Uterus (tissue), 4 donors: Measurements from ENCODE around the gene TMEM74B. TPM values are rescaled to one million over a fixed set of nuclear protein-coding genes. Genes with fewer than 3 reads are reported as not detected.

Source experiments
- DNase-seq, 2 donors: peaks; one replicate each; pipeline ENCODE4 v3.0.0-alpha.2; 2019 to 2020
- H3K27ac ChIP-seq, 2 donors: fragments of 200-600 bp; sonication (generic); 1 replicate in 1 of 2; 2 replicates in 1 of 2; pipeline ENCODE4 v1.5.1; 2016 to 2018
- H3K27me3 ChIP-seq, 2 donors: fragments of 200-600 bp; sonication (generic); one replicate each; pipeline ENCODE4 v1.5.1; 2018 to 2019; ENCODE audit warnings: control low read depth in 1 of 2
- H3K36me3 ChIP-seq, 2 donors: fragments of 200-600 bp; sonication (generic); one replicate each; pipeline ENCODE4 v1.5.1; 2019; ENCODE audit warnings: control low read depth in 1 of 2
- H3K4me1 ChIP-seq, 2 donors: fragments of 200-600 bp; sonication (generic); one replicate each; pipeline ENCODE4 v1.5.1; 2018 to 2019; ENCODE audit warnings: control low read depth in 1 of 2
- H3K4me3 ChIP-seq, 2 donors: fragments of 200-600 bp; sonication (generic); 1 replicate in 1 of 2; 2 replicates in 1 of 2; pipeline ENCODE4 v1.5.1; 2018 to 2019; ENCODE audit warnings: mild to moderate bottlenecking in 1 of 2
- H3K9me3 ChIP-seq, 2 donors: fragments of 200-600 bp; sonication (generic); one replicate each; pipeline ENCODE4 v1.5.1; 2019; ENCODE audit warnings: control low read depth in 1 of 2
- CTCF ChIP-seq, 4 experiments: fragments of 200-600 bp in 2 of 4; fragments of 450-650 bp in 2 of 4; sonication (generic) in 2 of 4; IDR thresholded peaks; one replicate each; pipeline ENCODE4 v1.5.1; 2016 to 2019; ENCODE audit warnings: antibody characterized with exemption in 4 of 4, mild to moderate bottlenecking in 2 of 4, moderate library complexity in 1 of 4
- POLR2A ChIP-seq, 2 donors: fragments of 450-650 bp; IDR thresholded peaks; one replicate each; pipeline ENCODE4 v1.6.1; 2016; ENCODE audit warnings: antibody characterized with exemption in 2 of 2, mild to moderate bottlenecking in 1 of 2, moderate library complexity in 1 of 2
- intact Hi-C: fragments of 100-400 bp; cut with DNase I; formaldehyde crosslinking; loops from one replicate; pipeline ENCODE4 v1.15.1; 2023; ENCODE audit warnings: low total_unique reads
- total RNA-seq, 4 donors: library from RNA; depleted of rRNA in 3 of 4; stranded (reverse); fragments of >200 nt in 3 of 4; gene quantifications; one replicate each; pipeline versions ENCODE4 v1.1.0 to v1.2.4, GENCODE V29; 2014 to 2023
- donor health status: DM: yes; HTN: yes; CAD: no.

TMEM74B gene
- total RNA-seq, 4 donors from 2014 or later: 0.49 to 2.0 (median 1.9) TPM; not detected in 1

- DNase-seq: no peak
- no peaks in the 10 kb centered on the region for H3K27me3 ChIP-seq
- H3K9me3 ChIP-seq: no peaks in the 10 kb centered on the region
- TF ChIP-seq CTCF (IDR thresholded peaks at IDR 0.05): no peak
- TF ChIP-seq POLR2A (IDR thresholded peaks at IDR 0.05): no peak
- no peaks in the 10 kb centered on the region for H3K36me3 ChIP-seq
- no peak overlapping the region for H3K4me3 ChIP-seq
- H3K27ac ChIP-seq: no peak overlapping the region
- intact Hi-C loops: no loop called here
- no peaks in the 10 kb centered on the region for H3K4me1 ChIP-seq
These were observed 18.8 kb downstream of the TMEM74B start for GRCh38 chr20:1165941-1166340.

- H3K4me3 ChIP-seq: no peak overlapping the region
- no peak for TF ChIP-seq POLR2A (IDR thresholded peaks at IDR 0.05)
- intact Hi-C loops: no loop called here
- no peaks in the 10 kb centered on the region for H3K36me3 ChIP-seq
- no peaks in the 10 kb centered on the region for H3K27me3 ChIP-seq
- no peaks in the 10 kb centered on the region for H3K4me1 ChIP-seq
- no peaks in the 10 kb centered on the region for H3K9me3 ChIP-seq
- no peak for DNase-seq
- H3K27ac ChIP-seq: no peak overlapping the region
These were observed 19.3 kb downstream of the TMEM74B start for GRCh38 chr20:1165521-1165920.

- no peaks in the 10 kb centered on the region for H3K27me3 ChIP-seq
- H3K27ac ChIP-seq: no peak overlapping the region
- H3K4me1 ChIP-seq: no peaks in the 10 kb centered on the region
- no peaks in the 10 kb centered on the region for H3K36me3 ChIP-seq
- no peaks in the 10 kb centered on the region for H3K9me3 ChIP-seq
- no peak for DNase-seq
- intact Hi-C loops: no loop called here
- TF ChIP-seq POLR2A (IDR thresholded peaks at IDR 0.05): no peak
- TF ChIP-seq CTCF (IDR thresholded peaks at IDR 0.05): no peak
- no peak overlapping the region for H3K4me3 ChIP-seq
These were observed 19.9 kb downstream of the TMEM74B start for GRCh38 chr20:1164871-1165270.

GRCh38 chr20:1163653-1164052 lies 21.1 kb downstream of the TMEM74B start:
- TF ChIP-seq CTCF (IDR thresholded peaks at IDR 0.05) (no peak), POLR2A (IDR thresholded peaks at IDR 0.05) (no peak)
- no peak for DNase-seq
- intact Hi-C loops: no loop called here
- H3K27me3 ChIP-seq: no peaks in the 10 kb centered on the region
- H3K4me3 ChIP-seq: no peak overlapping the region
- no peaks in the 10 kb centered on the region for H3K36me3 ChIP-seq
- no peaks in the 10 kb centered on the region for H3K9me3 ChIP-seq
- no peak overlapping the region for H3K27ac ChIP-seq
- H3K4me1 ChIP-seq: no peaks in the 10 kb centered on the region

GRCh38 chr20:1163105-1163504 lies 21.7 kb downstream of the TMEM74B start:
- Histone ChIP-seq H3K36me3 (no peaks in the 10 kb centered on the region), H3K27ac (no peak overlapping the region), H3K9me3 (no peaks in the 10 kb centered on the region), H3K27me3 (no peaks in the 10 kb centered on the region), H3K4me3 (no peak overlapping the region), H3K4me1 (no peaks in the 10 kb centered on the region)
- intact Hi-C loops: no loop called here
- TF ChIP-seq CTCF (IDR thresholded peaks at IDR 0.05) (no peak), POLR2A (IDR thresholded peaks at IDR 0.05) (no peak)
- no peak for DNase-seq

GRCh38 chr20:1160991-1161390 lies 23.8 kb downstream of the TMEM74B start:
- no peak for DNase-seq
- no peaks in the 10 kb centered on the region for H3K9me3 ChIP-seq
- no peak for TF ChIP-seq CTCF (IDR thresholded peaks at IDR 0.05)
- TF ChIP-seq POLR2A (IDR thresholded peaks at IDR 0.05): no peak
- no peaks in the 10 kb centered on the region for H3K27me3 ChIP-seq
- H3K36me3 ChIP-seq: no peaks in the 10 kb centered on the region
- intact Hi-C loops: no loop called here
- H3K4me1 ChIP-seq: no peaks in the 10 kb centered on the region
- no peak overlapping the region for H3K27ac ChIP-seq
- no peak overlapping the region for H3K4me3 ChIP-seq
